Colonic mucosa (tissue), 4 donors: ENCODE results near the gene SERINC2. TPM values are rescaled to one million over a fixed set of nuclear protein-coding genes. Genes with fewer than 3 reads are reported as not detected.

ENCODE experiments used
- DNase-seq: peaks from one replicate; pipeline ENCODE4 v3.0.0-alpha.2; 2020
- H3K27ac ChIP-seq: fragments of 200-600 bp; one replicate; pipeline ENCODE4 v1.8.0; 2021
- H3K27me3 ChIP-seq: fragments of 200-600 bp; one replicate; pipeline ENCODE4 v1.8.0; 2021
- H3K36me3 ChIP-seq: fragments of 200-600 bp; one replicate; pipeline ENCODE4 v1.8.0; 2021
- H3K4me1 ChIP-seq: fragments of 200-600 bp; one replicate; pipeline ENCODE4 v1.8.0; 2021; ENCODE audit warnings: mild to moderate bottlenecking
- H3K4me3 ChIP-seq: fragments of 200-600 bp; one replicate; pipeline ENCODE4 v1.8.0; 2021
- H3K9ac ChIP-seq, 2 donors: one replicate each; pipeline ENCODE4 v1.7.0; 2013; ENCODE audit warnings: control low read depth in 2 of 2, low read depth in 2 of 2, low read length in 2 of 2
- H3K9me3 ChIP-seq: fragments of 200-600 bp; one replicate; pipeline ENCODE4 v1.8.0; 2021
- CTCF ChIP-seq: fragments of 200-600 bp; IDR thresholded peaks from one replicate; pipeline ENCODE4 v1.8.0; 2022; ENCODE audit warnings: antibody characterized with exemption, mild to moderate bottlenecking
- intact Hi-C: fragments of 100-400 bp; cut with DNase I; formaldehyde crosslinking; loops from one replicate; pipeline ENCODE4 v1.14.1; 2022
- total RNA-seq, 2 donors: library from RNA; stranded (reverse); fragmentation: NEBNext Ultra II Directional in 1 of 2; extraction: Animal tissue kit (Norgen Biotek cat#: 25700) in 1 of 2; gene quantifications; one replicate each; pipeline ENCODE4 v1.2.1, GENCODE V29; 2021
- donor health status: healthy.
- donor health status: DM: no; HTN: no; CAD: no.
- donor health status: DM: no; HTN: no; CAD: no.

The SERINC2 gene
- total RNA-seq, 2 donors from 2014 or later: 203 to 212 TPM

GRCh38 chr1:31416101-31416736 is 3.2 kb downstream of the SERINC2 start:
- intact Hi-C loops: no loop called here
- Histone ChIP-seq H3K36me3 (no peaks in the 10 kb centered on the region), H3K9ac (peak overlapping the region; percentile 12 to 93), H3K4me3 (no peak overlapping the region), H3K27me3 (no peaks in the 10 kb centered on the region), H3K9me3 (no peaks in the 10 kb centered on the region), H3K27ac (no peak overlapping the region), H3K4me1 (no peaks in the 10 kb centered on the region)
- TF ChIP-seq CTCF: no peak
- peak; percentile 58 for DNase-seq

- no peak for TF ChIP-seq CTCF
- intact Hi-C loops: no loop called here
- no peaks in the 10 kb centered on the region for H3K4me1 ChIP-seq
- H3K4me3 ChIP-seq: no peak overlapping the region
- H3K9me3 ChIP-seq: no peaks in the 10 kb centered on the region
- H3K27me3 ChIP-seq: no peaks in the 10 kb centered on the region
- H3K27ac ChIP-seq: no peak overlapping the region
- no peak overlapping the region for H3K9ac ChIP-seq
- DNase-seq: no peak
- no peaks in the 10 kb centered on the region for H3K36me3 ChIP-seq
Measured at GRCh38 chr1:31417148-31417547, 4.1 kb downstream of the SERINC2 start.

GRCh38 chr1:31418626-31419323 is 5.8 kb downstream of the SERINC2 start:
- Histone ChIP-seq H3K9me3 (no peaks in the 10 kb centered on the region), H3K4me3 (no peak overlapping the region), H3K27ac (no peak overlapping the region), H3K9ac (no peak overlapping the region), H3K4me1 (no peaks in the 10 kb centered on the region), H3K27me3 (no peaks in the 10 kb centered on the region), H3K36me3 (no peaks in the 10 kb centered on the region)
- TF ChIP-seq CTCF: no peak
- no peak for DNase-seq
- intact Hi-C loops: no loop called here

GRCh38 chr1:31420716-31421115 is 7.7 kb downstream of the SERINC2 start:
- Histone ChIP-seq H3K36me3 (no peaks in the 10 kb centered on the region), H3K9me3 (no peaks in the 10 kb centered on the region), H3K4me1 (no peaks in the 10 kb centered on the region), H3K27me3 (no peaks in the 10 kb centered on the region), H3K4me3 (no peak overlapping the region), H3K27ac (no peak overlapping the region), H3K9ac (no peak overlapping the region)
- no peak for TF ChIP-seq CTCF
- no peak for DNase-seq
- intact Hi-C loops: loop anchor here (5.0 to 10.0 kb wide), 2 partner anchors 126 to 238 kb away; partner anchors contain the start of genes SNRNP40 and ZCCHC17

- Histone ChIP-seq H3K27ac (peak overlapping the region; percentile 55), H3K36me3 (no peaks in the 10 kb centered on the region), H3K9me3 (no peaks in the 10 kb centered on the region), H3K4me3 (no peak overlapping the region), H3K9ac (peak overlapping the region in 1 of 2 donors; percentile 12), H3K4me1 (no peaks in the 10 kb centered on the region), H3K27me3 (no peaks in the 10 kb centered on the region)
- TF ChIP-seq CTCF: no peak
- intact Hi-C loops: loop anchor here (2.0 to 10.0 kb wide), 3 partner anchors 27 to 239 kb away; partner anchors contain the start of genes SNRNP40 and ZCCHC17
- DNase-seq: no peak
Measured at GRCh38 chr1:31421371-31422040, 8.5 kb downstream of the SERINC2 start.
